HepG2 (cell line): ENCODE results near the gene ABCC1. TPM values are rescaled to one million over a fixed set of nuclear protein-coding genes. Genes with fewer than 3 reads are reported as not detected.

ENCODE experiments used
- ATAD3A ChIP-seq: sonication (generic); formaldehyde crosslinking; IDR thresholded peaks from 2 replicates; pipeline ENCODE4 v1.4.0; 2020; ENCODE audit warnings: missing genetic modification reagents
- ATF3 ChIP-seq: sonication (generic); formaldehyde crosslinking; IDR thresholded peaks from 2 replicates; pipeline ENCODE4 v1.4.0; 2020; ENCODE audit warnings: missing genetic modification reagents
- GRHL1 ChIP-seq: sonication (generic); formaldehyde crosslinking; conservative IDR thresholded peaks from 2 replicates; pipeline ENCODE4 v1.8.0; 2022; ENCODE audit warnings: missing genetic modification reagents
- HDAC1 ChIP-seq: sonication (generic); formaldehyde crosslinking; IDR thresholded peaks from 2 replicates; pipeline ENCODE4 v1.5.1; 2020; ENCODE audit warnings: mild to moderate bottlenecking, missing genetic modification reagents
- HNRNPL ChIP-seq: fragments of 200-400 bp; formaldehyde crosslinking; IDR thresholded peaks from 2 replicates; pipeline ENCODE4 v1.6.1; 2017; ENCODE audit warnings: mild to moderate bottlenecking, low read depth, low read length
- HOXA3 ChIP-seq: sonication (generic); formaldehyde crosslinking; IDR thresholded peaks from 2 replicates; pipeline ENCODE4 v1.5.0; 2020; ENCODE audit warnings: missing genetic modification reagents
- KDM5B ChIP-seq: sonication (generic); formaldehyde crosslinking; IDR thresholded peaks from 2 replicates; pipeline ENCODE4 v1.4.0; 2020; ENCODE audit warnings: missing genetic modification reagents, mild to moderate bottlenecking, borderline replicate concordance
- KLF15 ChIP-seq: sonication (generic); formaldehyde crosslinking; IDR thresholded peaks from 2 replicates; pipeline ENCODE4 v1.8.1; 2023; ENCODE audit warnings: borderline replicate concordance, mild to moderate bottlenecking, inconsistent platforms, missing genetic modification reagents, mixed read lengths
- MIER3 ChIP-seq: IDR thresholded peaks from 2 replicates; pipeline ENCODE4 v1.6.1; 2016; ENCODE audit warnings: missing compliant biosample characterization, borderline replicate concordance
- MLLT10 ChIP-seq: sonication (generic); formaldehyde crosslinking; IDR thresholded peaks from 2 replicates; pipeline ENCODE4 v1.4.0; 2020; ENCODE audit warnings: missing genetic modification reagents
- MLX ChIP-seq: IDR thresholded peaks from 2 replicates; pipeline ENCODE4 v1.6.1; 2016
- NFATC3 ChIP-seq: sonication (generic); formaldehyde crosslinking; IDR thresholded peaks from 2 replicates; pipeline ENCODE4 v1.5.1; 2020; ENCODE audit warnings: mild to moderate bottlenecking, missing genetic modification reagents
- REPIN1 ChIP-seq: sonication (generic); formaldehyde crosslinking; IDR thresholded peaks from 2 replicates; pipeline ENCODE4 v1.8.0; 2022; ENCODE audit warnings: missing genetic modification reagents, low read depth, mild to moderate bottlenecking, borderline replicate concordance
- SMAD3 ChIP-seq: sonication (generic); formaldehyde crosslinking; IDR thresholded peaks from 2 replicates; pipeline ENCODE4 v1.4.0; 2020; ENCODE audit warnings: missing genetic modification reagents
- SRF ChIP-seq: IDR thresholded peaks from 2 replicates; pipeline ENCODE4 v1.6.1; 2011; ENCODE audit warnings: mild to moderate bottlenecking, low read depth, low read length, moderate library complexity
- TAF1 ChIP-seq: sonication (generic); formaldehyde crosslinking; IDR thresholded peaks from 2 replicates; pipeline ENCODE4 v1.4.0; 2020; ENCODE audit warnings: missing genetic modification reagents
- ZBTB2 ChIP-seq: sonication (generic); formaldehyde crosslinking; IDR thresholded peaks from 2 replicates; pipeline ENCODE4 v1.8.0; 2022; ENCODE audit warnings: low read depth, missing genetic modification reagents
- ZBTB42 ChIP-seq: sonication (generic); formaldehyde crosslinking; IDR thresholded peaks from 2 replicates; pipeline ENCODE4 v1.5.0; 2020; ENCODE audit warnings: mild to moderate bottlenecking, missing genetic modification reagents
- ZC3H13 ChIP-seq: sonication (generic); formaldehyde crosslinking; IDR thresholded peaks from 2 replicates; pipeline ENCODE4 v1.8.1; 2023; ENCODE audit warnings: mild to moderate bottlenecking, missing genetic modification reagents, moderate library complexity
- ZFP36L1 ChIP-seq: sonication (generic); formaldehyde crosslinking; IDR thresholded peaks from 2 replicates; pipeline ENCODE4 v1.8.0; 2022; ENCODE audit warnings: mild to moderate bottlenecking, missing genetic modification reagents, moderate library complexity
- ZNF350 ChIP-seq: sonication (generic); formaldehyde crosslinking; IDR thresholded peaks from 2 replicates; pipeline ENCODE4 v1.4.0; 2020; ENCODE audit warnings: mild to moderate bottlenecking, low read depth, missing genetic modification reagents, borderline replicate concordance
- ZNF451 ChIP-seq: sonication (generic); formaldehyde crosslinking; IDR thresholded peaks from 2 replicates; pipeline ENCODE4 v1.5.0; 2020; ENCODE audit warnings: mild to moderate bottlenecking, missing genetic modification reagents
- ZNF549 ChIP-seq: sonication (generic); formaldehyde crosslinking; IDR thresholded peaks from 2 replicates; pipeline ENCODE4 v1.5.0; 2020; ENCODE audit warnings: missing genetic modification reagents
- ZNF550 ChIP-seq: sonication (generic); formaldehyde crosslinking; IDR thresholded peaks from 2 replicates; pipeline ENCODE4 v1.4.0; 2020; ENCODE audit warnings: mild to moderate bottlenecking, missing genetic modification reagents, borderline replicate concordance
- ZNF674 ChIP-seq: sonication (generic); formaldehyde crosslinking; IDR thresholded peaks from 2 replicates; pipeline ENCODE4 v1.5.0; 2020; ENCODE audit warnings: low read depth, mild to moderate bottlenecking, missing genetic modification reagents
- ZNF766 ChIP-seq: sonication (generic); formaldehyde crosslinking; IDR thresholded peaks from 2 replicates; pipeline ENCODE4 v1.5.0; 2020; ENCODE audit warnings: missing genetic modification reagents, borderline replicate concordance
- ZNF772 ChIP-seq: sonication (generic); formaldehyde crosslinking; IDR thresholded peaks from 2 replicates; pipeline ENCODE4 v1.5.0; 2020; ENCODE audit warnings: mild to moderate bottlenecking, missing genetic modification reagents
- ZNF788 ChIP-seq: sonication (generic); formaldehyde crosslinking; IDR thresholded peaks from 2 replicates; pipeline ENCODE4 v1.5.0; 2020; ENCODE audit warnings: mild to moderate bottlenecking, missing genetic modification reagents, borderline replicate concordance
- ZSCAN9 ChIP-seq: IDR thresholded peaks from 2 replicates; pipeline ENCODE4 v1.6.1; 2016; ENCODE audit warnings: borderline replicate concordance
- polyA plus RNA-seq, 8 experiments: library from polyadenylated mRNA; depleted of rRNA in 3 of 8; stranded (reverse) in 7 of 8; unstranded in 1 of 8; fragments of >200 nt; fragmentation: Illumina TruSeq in 4 of 8; extraction: Trizol in 4 of 8; gene quantifications; 2 replicates each; pipeline versions ENCODE4 v1.2.1 to v1.2.3, GENCODE V29; 2011 to 2016; ENCODE audit warnings: low read depth in 4 of 8, missing spikeins in 1 of 8, mixed read lengths in 1 of 8; ENCODE audit not compliant: insufficient read depth in 1 of 8
- total RNA-seq, 5 experiments: library from RNA; depleted of rRNA; stranded (reverse); fragments of >200 nt; fragmentation: Illumina TruSeq; extraction: Trizol; gene quantifications; 2 replicates each; pipeline ENCODE4 v1.2.3, GENCODE V29; 2016; ENCODE audit warnings: low read depth in 1 of 5

ABCC1 gene
- total and polyA plus RNA-seq, 2 of the 13 experiments (the other 11 are each of a cell fraction or from before 2014, with no cell fraction given) = 13.0 to 30.6 TPM

- no peak for TF ChIP-seq GRHL1 (CRISPR knock-in tag)
- TF ChIP-seq ZFP36L1 = 0 out of 2 replicates have a peak, but pooled peaks have one; percentile 49
- no peak for TF ChIP-seq ZNF451 (CRISPR knock-in tag)
- TF ChIP-seq ZNF549 (CRISPR knock-in tag) = no peak
- TF ChIP-seq ZC3H13 (CRISPR knock-in tag) = no peak
- TF ChIP-seq KLF15 (CRISPR knock-in tag) = no peak
- TF ChIP-seq SRF = no peak
- TF ChIP-seq ZSCAN9 (CRISPR knock-in tag) = no peak
- TF ChIP-seq ZBTB2 = no peak
- TF ChIP-seq NFATC3 (CRISPR knock-in tag) = no peak
- no peak for TF ChIP-seq ZNF550 (CRISPR knock-in tag)
- no peak for TF ChIP-seq TAF1 (CRISPR knock-in tag)
- TF ChIP-seq SMAD3 = no peak
- TF ChIP-seq HNRNPL = no peak
- TF ChIP-seq ZNF674 (CRISPR knock-in tag) = 0 out of 2 replicates have a peak, but pooled peaks have one; percentile 16
- TF ChIP-seq HOXA3 (CRISPR knock-in tag) = no peak
- no peak for TF ChIP-seq ATF3 (CRISPR knock-in tag)
- TF ChIP-seq KDM5B (CRISPR knock-in tag) = no peak
- 0 out of 2 replicates have a peak, but pooled peaks have one; percentile 57 for TF ChIP-seq ZNF350 (CRISPR knock-in tag)
- TF ChIP-seq ZNF788 = peak; percentile 87; the same call in 1 of the 2 replicates
- 0 out of 2 replicates have a peak, but pooled peaks have one; percentile 20 for TF ChIP-seq MIER3
- peak; percentile 71; the same call in 1 of the 2 replicates for TF ChIP-seq ZNF772 (CRISPR knock-in tag)
- no peak for TF ChIP-seq MLX (CRISPR knock-in tag)
- no peak for TF ChIP-seq ZBTB42
- TF ChIP-seq ATAD3A (CRISPR knock-in tag) = no peak
- no peak for TF ChIP-seq REPIN1 (CRISPR knock-in tag)
- TF ChIP-seq HDAC1 (CRISPR knock-in tag) = no peak
- no peak for TF ChIP-seq MLLT10
- no peak for TF ChIP-seq ZNF766
Observed at GRCh38 chr16:15948532-15949209, 745 bp upstream of the ABCC1 start (continued).
